Erythroblast (primary cell): ENCODE data around the gene CD44.

Source experiments
- GATA1 ChIP-seq: IDR thresholded peaks from 2 replicates; pipeline ENCODE4 v1.6.1; 2011; ENCODE audit warnings: low read depth, mild to moderate bottlenecking, control low read depth, low read length, moderate library complexity
- POLR2A ChIP-seq: IDR thresholded peaks from 2 replicates; pipeline ENCODE4 v1.6.1; 2011; ENCODE audit warnings: mild to moderate bottlenecking, low read length

DNA sequence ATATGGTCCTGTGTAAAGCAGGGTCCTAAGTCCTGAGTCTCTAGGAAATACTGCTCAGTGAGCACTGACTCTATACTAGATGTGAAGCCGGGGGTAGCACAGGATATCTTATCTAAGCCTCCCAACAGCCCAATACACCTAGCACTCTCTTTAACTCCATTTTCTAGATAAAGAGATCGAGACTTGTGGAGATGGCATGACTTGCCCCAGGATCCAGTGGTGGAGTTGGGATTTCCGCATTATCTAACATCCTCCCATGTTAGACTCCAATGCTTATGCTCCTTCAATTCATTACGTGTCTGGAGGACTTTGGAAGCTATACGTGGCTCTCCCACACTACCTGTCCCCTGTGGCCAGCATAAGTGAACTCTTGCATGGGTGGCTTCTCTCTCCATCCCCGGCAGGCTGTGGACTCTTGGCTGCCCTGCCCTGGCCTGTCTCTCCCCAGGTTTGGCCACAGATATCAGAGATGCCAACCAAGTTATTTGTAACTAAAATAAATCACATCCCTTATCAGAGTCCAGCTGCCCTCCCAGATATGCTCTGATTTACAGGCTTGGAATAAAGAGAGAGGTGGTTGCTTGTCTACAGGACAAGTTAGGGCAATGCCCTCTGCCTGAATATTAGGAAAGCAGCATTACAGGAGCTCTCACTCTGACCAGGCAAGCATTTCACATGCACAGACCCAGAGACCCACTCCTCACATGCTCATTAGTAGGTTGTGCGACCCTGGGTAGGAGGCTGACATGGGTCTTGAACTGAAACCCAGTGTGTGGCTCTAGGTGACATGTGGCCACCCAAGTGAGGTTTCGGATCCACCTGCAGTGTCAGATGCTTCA lies 4.5 kb downstream of the CD44 start:
- TF ChIP-seq POLR2A (no peak), GATA1 (no peak)
